AG04450 (cell line): Measurements from ENCODE around the gene PPP2R3C. TPM values are rescaled to one million over a fixed set of nuclear protein-coding genes. Genes with fewer than 3 reads are reported as not detected.

Experiments
- CTCF ChIA-PET: fragments of 300-600, 350-600 bp; formaldehyde crosslinking; extraction: SDS; loops from one replicate; lab custom pipeline; 2022; ENCODE audit warnings: antibody characterized with exemption, inconsistent platforms; lab: Charles Lee
- POLR2A ChIA-PET: fragments of 350-600 bp; formaldehyde crosslinking; extraction: SDS; loops from one replicate; lab custom pipeline; 2021; ENCODE audit warnings: antibody characterized with exemption, inconsistent platforms; lab: Yijun Ruan, JAX
- DNase-seq: peaks from one replicate; pipeline ENCODE4 v3.0.0-alpha.2; 2011; ENCODE audit warnings: low read depth, low spot score
- H3K27ac ChIP-seq: one replicate; pipeline ENCODE4 v1.5.1; 2012; ENCODE audit warnings: low read depth, low read length, control low read depth
- H3K27me3 ChIP-seq: one replicate; pipeline ENCODE4 v1.6.0; 2012; ENCODE audit warnings: low read length; ENCODE audit not compliant: control insufficient read depth, insufficient read depth
- H3K4me3 ChIP-seq: 2 replicates; pipeline ENCODE4 v1.5.1; 2011; ENCODE audit warnings: mild to moderate bottlenecking, low read depth, low read length, control low read depth
- H3K9me3 ChIP-seq: 2 replicates; pipeline ENCODE4 v1.5.1; 2012; ENCODE audit warnings: low read length; ENCODE audit not compliant: control insufficient read depth, insufficient read depth
- CTCF ChIP-seq: IDR thresholded peaks from 2 replicates; pipeline ENCODE4 v1.5.1; 2011; ENCODE audit warnings: low read depth, low read length, control low read depth, inconsistent platforms
- polyA plus RNA-seq: library from polyadenylated mRNA; depleted of rRNA; stranded (reverse); fragments of >200 nt; gene quantifications from 2 replicates; pipeline ENCODE4 v1.2.3, GENCODE V29; 2011

The PPP2R3C gene
- polyA plus RNA-seq, 1 experiment = 43.7 TPM

- Histone ChIP-seq H3K27me3 (no peaks in the 10 kb centered on the region), H3K9me3 (no peaks in the 10 kb centered on the region), H3K4me3 (no peak overlapping the region), H3K27ac (no peak overlapping the region)
- ChIA-PET CTCF (interaction anchor here (1.0 to 16.4 kb wide), 2 partner anchors 258 to 268 kb away, joined by 3 to 418 read pairs; partner anchors contain the start of gene NFKBIA), POLR2A (no interaction called here)
- no peak for TF ChIP-seq CTCF
- DNase-seq = no peak
These were observed 25.4 kb upstream of the PPP2R3C start for GRCh38 chr14:35147186-35147585.

- no peak for TF ChIP-seq CTCF
- Histone ChIP-seq H3K4me3 (no peak overlapping the region), H3K27ac (no peak overlapping the region), H3K9me3 (no peaks in the 10 kb centered on the region), H3K27me3 (no peaks in the 10 kb centered on the region)
- ChIA-PET CTCF (interaction anchor here (1.0 to 16.4 kb wide), 4 partner anchors 68 to 268 kb away, joined by 3 to 418 read pairs (median 4); partner anchors contain the start of gene NFKBIA), POLR2A (no interaction called here)
- DNase-seq = no peak
These were observed 24.9 kb upstream of the PPP2R3C start for GRCh38 chr14:35146711-35147149.

DNA sequence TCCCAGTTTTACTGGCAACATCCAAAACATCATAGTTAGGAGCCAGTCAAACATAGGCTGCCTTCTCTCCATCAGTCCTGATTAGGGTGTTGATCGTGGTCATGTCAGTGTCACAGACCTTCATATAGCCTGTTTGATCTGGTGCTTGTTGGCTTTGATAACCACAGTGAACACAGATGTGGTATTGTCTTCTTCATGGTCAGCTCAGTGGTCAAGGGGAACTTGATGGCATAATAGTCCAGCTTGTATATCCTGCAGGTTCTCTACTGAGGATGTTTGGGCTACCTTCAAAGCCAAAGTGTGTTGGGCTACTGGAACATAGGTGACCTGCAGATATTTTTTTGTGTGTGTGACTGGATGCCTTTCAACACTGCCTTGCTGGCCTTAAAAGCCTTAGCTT lies 22.2 kb upstream of the PPP2R3C start:
- Histone ChIP-seq H3K27ac (no peak overlapping the region), H3K27me3 (no peaks in the 10 kb centered on the region), H3K9me3 (no peaks in the 10 kb centered on the region), H3K4me3 (no peak overlapping the region)
- CTCF ChIA-PET = interaction anchor here (1.6 to 16.4 kb wide), 4 partner anchors 11 to 271 kb away, joined by 9 to 418 read pairs (median 52); partner anchors contain the start of gene NFKBIA
- TF ChIP-seq CTCF = no peak
- no peak for DNase-seq
- POLR2A ChIA-PET = interaction anchor here (1.5 kb wide), 1 partner anchor 261 kb away, joined by 4 read pairs; the partner anchor contains the start of gene NFKBIA

DNA sequence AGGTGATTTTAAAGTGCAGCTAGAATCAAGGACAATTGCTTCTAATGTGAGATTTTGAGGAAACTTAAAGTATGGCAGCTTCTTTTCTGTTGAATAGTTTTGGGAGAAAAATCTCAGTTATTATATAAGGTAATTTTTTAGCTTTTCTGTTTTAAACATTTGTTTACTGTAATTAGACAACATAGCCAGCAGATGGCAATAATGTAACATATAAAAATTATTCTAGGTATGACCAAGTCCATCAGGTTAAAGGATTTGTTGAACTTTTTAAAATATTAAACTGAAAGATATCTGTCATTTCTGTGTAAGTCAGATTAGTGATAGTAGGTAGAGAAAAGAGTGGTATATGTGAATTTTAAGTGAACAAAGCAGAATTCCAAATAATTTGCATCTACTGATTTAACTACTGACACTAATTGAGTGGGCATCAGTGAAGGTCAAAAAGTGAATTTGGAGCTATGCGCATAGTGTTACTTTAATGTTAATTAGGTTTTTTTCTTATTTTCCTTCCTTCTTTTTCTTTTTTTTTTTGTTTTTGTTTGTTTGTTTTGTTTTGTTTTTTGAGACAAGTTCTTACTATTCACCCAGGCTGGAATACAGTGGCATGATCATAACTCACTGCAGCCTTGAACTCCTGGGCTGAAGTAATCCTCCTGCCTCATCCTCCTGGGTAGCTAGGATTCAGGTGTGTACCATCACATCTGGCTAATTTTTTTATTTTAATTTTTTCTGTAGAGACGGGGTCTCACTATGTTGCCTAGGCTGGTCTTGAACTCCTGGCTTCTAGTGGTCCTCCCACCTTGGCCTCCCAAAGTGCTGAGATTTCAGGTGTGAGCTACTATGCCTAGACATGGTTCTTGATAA lies 19.2 kb upstream of the PPP2R3C start:
- Histone ChIP-seq H3K9me3 (no peaks in the 10 kb centered on the region), H3K4me3 (no peak overlapping the region), H3K27me3 (no peaks in the 10 kb centered on the region), H3K27ac (no peak overlapping the region)
- POLR2A ChIA-PET = interaction anchor here (0.5 to 1.0 kb wide), 2 partner anchors 263 to 275 kb away, joined by 3 to 4 read pairs; partner anchors contain the start of gene NFKBIA
- peak; percentile 29 for TF ChIP-seq CTCF
- no peak for DNase-seq
- CTCF ChIA-PET = interaction anchor here (0.5 to 16.4 kb wide), 40 partner anchors 8 to 677 kb away, joined by 3 to 418 read pairs (median 4); partner anchors contain the start of genes INSM2, NFKBIA, PPP2R3C and PSMA6
